ENCODE data around the gene GIMAP1. TPM values are rescaled to one million over a fixed set of nuclear protein-coding genes. Genes with fewer than 3 reads are reported as not detected.

The GIMAP1 gene
- total RNA-seq, 1 experiment from 2014 or later: 0.10 TPM

DNA sequence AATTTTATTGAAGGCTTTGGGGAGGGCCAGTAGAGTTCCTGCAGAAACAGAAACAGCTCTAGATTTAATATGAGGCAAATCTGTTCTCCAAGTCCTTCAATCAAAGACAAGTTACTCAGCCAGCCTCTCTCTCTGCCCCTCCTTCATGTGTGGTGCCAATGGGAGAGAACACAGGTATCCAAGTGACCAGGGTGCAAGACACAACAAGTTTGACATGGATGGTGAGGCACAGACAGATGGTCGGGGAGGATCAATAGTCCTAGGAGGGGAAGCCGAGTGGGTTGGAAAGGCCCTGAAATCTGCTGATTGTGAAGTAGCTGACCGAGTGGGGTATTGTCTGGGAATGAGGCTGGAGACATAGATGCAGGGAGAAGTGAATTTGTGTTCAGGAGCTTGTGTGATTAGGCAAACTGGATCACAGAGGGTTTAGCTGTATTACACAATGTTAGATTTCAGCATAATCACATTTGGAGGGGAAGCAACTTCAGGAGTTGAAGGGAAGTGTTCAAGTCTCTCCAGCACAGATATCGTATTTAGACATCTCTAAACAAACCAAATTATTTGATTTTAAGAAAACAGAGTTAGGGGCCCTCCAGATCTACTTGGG lies 1.5 kb downstream of the GIMAP1 start:
- H3K79me2 ChIP-seq (ENCODE audit: insufficient read depth, low read length): no peaks in the 10 kb centered on the region
- peaks cover 25% of the 10 kb centered on the region for H3K27me3 ChIP-seq (ENCODE audit: insufficient read depth, low read length)
- no peak overlapping the region for H3K4me3 ChIP-seq (replicated peaks in 1 of 2; ENCODE audit: low read depth in 1 of 2, low read length in 2 of 2)
- H3K36me3 ChIP-seq (ENCODE audit: control insufficient read depth in 1 of 2, insufficient read depth in 2 of 2, low read length in 2 of 2): no peaks in the 10 kb centered on the region
- POLR2A ChIA-PET: no interaction called here
- no peak overlapping the region for H3K27ac ChIP-seq (ENCODE audit: low read depth, low read length)
- no TSS peak for BruUV-seq (replicated peaks)
- H2AFZ ChIP-seq (ENCODE audit: low read depth, low read length, poor library complexity, severe bottlenecking): no peak overlapping the region
- intact Hi-C loops (cut with micrococcal nuclease): no loop called here
- DNase-seq (ENCODE audit: low read depth, low spot score) (no peak), ATAC-seq (no peak)
- no peaks in the 10 kb centered on the region for H3K4me1 ChIP-seq (ENCODE audit: control insufficient read depth in 1 of 2, insufficient read depth in 2 of 2, low read length in 2 of 2)
- CTCF ChIA-PET: no interaction called here
- no peak overlapping the region for H3K4me2 ChIP-seq (ENCODE audit: low read length)
- H3K9me2 ChIP-seq (ENCODE audit: insufficient read depth): no peaks in the 10 kb centered on the region
- H3K9me3 ChIP-seq (ENCODE audit: control insufficient read depth in 1 of 2, insufficient read depth in 1 of 2, low read depth in 1 of 2, low read length in 2 of 2): no peaks in the 10 kb centered on the region
- no peaks in the 10 kb centered on the region for H4K20me1 ChIP-seq (ENCODE audit: insufficient read depth)
- TF ChIP-seq, protein P1, sequence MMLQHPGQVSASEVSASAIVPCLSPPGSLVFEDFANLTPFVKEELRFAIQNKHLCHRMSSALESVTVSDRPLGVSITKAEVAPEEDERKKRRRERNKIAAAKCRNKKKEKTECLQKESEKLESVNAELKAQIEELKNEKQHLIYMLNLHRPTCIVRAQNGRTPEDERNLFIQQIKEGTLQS (IDR thresholded peaks at IDR 0.05): no peak
- TF ChIP-seq POLR2A (IDR thresholded peaks at IDR 0.05; ENCODE audit: borderline replicate concordance, extremely low read depth, insufficient read depth, insufficient read length) (no peak), EGR1 (IDR thresholded peaks at IDR 0.05; ENCODE audit: low read depth) (no peak), EZH2phosphoT487 (IDR thresholded peaks at IDR 0.05; ENCODE audit: borderline replicate concordance) (no peak)
- TF ChIP-seq, protein P2, sequence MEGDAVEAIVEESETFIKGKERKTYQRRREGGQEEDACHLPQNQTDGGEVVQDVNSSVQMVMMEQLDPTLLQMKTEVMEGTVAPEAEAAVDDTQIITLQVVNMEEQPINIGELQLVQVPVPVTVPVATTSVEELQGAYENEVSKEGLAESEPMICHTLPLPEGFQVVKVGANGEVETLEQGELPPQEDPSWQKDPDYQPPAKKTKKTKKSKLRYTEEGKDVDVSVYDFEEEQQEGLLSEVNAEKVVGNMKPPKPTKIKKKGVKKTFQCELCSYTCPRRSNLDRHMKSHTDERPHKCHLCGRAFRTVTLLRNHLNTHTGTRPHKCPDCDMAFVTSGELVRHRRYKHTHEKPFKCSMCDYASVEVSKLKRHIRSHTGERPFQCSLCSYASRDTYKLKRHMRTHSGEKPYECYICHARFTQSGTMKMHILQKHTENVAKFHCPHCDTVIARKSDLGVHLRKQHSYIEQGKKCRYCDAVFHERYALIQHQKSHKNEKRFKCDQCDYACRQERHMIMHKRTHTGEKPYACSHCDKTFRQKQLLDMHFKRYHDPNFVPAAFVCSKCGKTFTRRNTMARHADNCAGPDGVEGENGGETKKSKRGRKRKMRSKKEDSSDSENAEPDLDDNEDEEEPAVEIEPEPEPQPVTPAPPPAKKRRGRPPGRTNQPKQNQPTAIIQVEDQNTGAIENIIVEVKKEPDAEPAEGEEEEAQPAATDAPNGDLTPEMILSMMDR (IDR thresholded peaks at IDR 0.05 in 2 of 3, conservative IDR thresholded peaks at IDR 0.05 in 1 of 3; ENCODE audit: borderline replicate concordance in 1 of 3, insufficient read depth in 1 of 3, low read depth in 2 of 3, low read length in 2 of 3): no peak
- RAD21 ChIA-PET (ENCODE audit: low non-redundant PET in 1 of 2, low total read pairs in 2 of 2, uncharacterized antibody in 2 of 2, unreplicated experiment in 2 of 2): no interaction called here
- no peak overlapping the region for H3K9ac ChIP-seq (ENCODE audit: low read length)

DNA sequence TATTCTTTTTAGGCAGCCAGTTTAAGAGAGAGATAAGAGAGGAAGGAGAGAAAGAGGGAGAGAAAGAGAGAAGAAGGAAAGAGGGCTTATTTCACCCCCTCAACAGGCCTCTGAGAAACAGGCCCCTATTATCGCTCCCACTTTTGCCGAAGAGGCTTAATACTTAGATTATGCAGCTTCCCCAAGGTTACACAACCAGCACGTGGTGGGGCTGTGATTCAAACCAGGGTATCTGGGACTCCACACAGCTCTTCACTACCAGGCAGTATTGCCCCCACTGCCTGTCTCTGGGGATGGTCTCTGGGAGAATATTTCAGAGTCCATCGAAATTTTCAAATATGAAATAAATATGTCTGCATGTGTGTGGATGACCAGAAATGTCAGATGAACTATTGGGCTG lies 3.0 kb downstream of the GIMAP1 start:
- H3K9ac ChIP-seq (ENCODE audit: low read length): no peak overlapping the region
- CTCF ChIA-PET: no interaction called here
- no peaks in the 10 kb centered on the region for H3K36me3 ChIP-seq (ENCODE audit: control insufficient read depth in 1 of 2, insufficient read depth in 2 of 2, low read length in 2 of 2)
- no peaks in the 10 kb centered on the region for H3K79me2 ChIP-seq (ENCODE audit: insufficient read depth, low read length)
- intact Hi-C loops (cut with micrococcal nuclease): no loop called here
- H3K4me2 ChIP-seq (ENCODE audit: low read length): no peak overlapping the region
- ATAC-seq (no peak), DNase-seq (ENCODE audit: low read depth, low spot score) (no peak)
- H4K20me1 ChIP-seq (ENCODE audit: insufficient read depth): no peaks in the 10 kb centered on the region
- BruUV-seq (replicated peaks): no TSS peak
- no peak overlapping the region for H3K27ac ChIP-seq (ENCODE audit: low read depth, low read length)
- POLR2A ChIA-PET: no interaction called here
- RAD21 ChIA-PET (ENCODE audit: low non-redundant PET in 1 of 2, low total read pairs in 2 of 2, uncharacterized antibody in 2 of 2, unreplicated experiment in 2 of 2): no interaction called here
- no peaks in the 10 kb centered on the region for H3K9me2 ChIP-seq (ENCODE audit: insufficient read depth)
- no peaks in the 10 kb centered on the region for H3K4me1 ChIP-seq (ENCODE audit: control insufficient read depth in 1 of 2, insufficient read depth in 2 of 2, low read length in 2 of 2)
- H3K27me3 ChIP-seq (ENCODE audit: insufficient read depth, low read length): peaks cover 25% of the 10 kb centered on the region
- no peak overlapping the region for H3K4me3 ChIP-seq (replicated peaks in 1 of 2; ENCODE audit: low read depth in 1 of 2, low read length in 2 of 2)
- no peak overlapping the region for H2AFZ ChIP-seq (ENCODE audit: low read depth, low read length, poor library complexity, severe bottlenecking)
- H3K9me3 ChIP-seq (ENCODE audit: control insufficient read depth in 1 of 2, insufficient read depth in 1 of 2, low read depth in 1 of 2, low read length in 2 of 2): no peaks in the 10 kb centered on the region
- no peak for TF ChIP-seq SIN3A (IDR thresholded peaks at IDR 0.05; ENCODE audit: low read depth)
- TF ChIP-seq CEBPB (IDR thresholded peaks at IDR 0.05; ENCODE audit: low read depth): no peak
- TF ChIP-seq ZFX (IDR thresholded peaks at IDR 0.05): no peak
- TF ChIP-seq, protein P1 (IDR thresholded peaks at IDR 0.05): no peak
- TF ChIP-seq CBX3 (IDR thresholded peaks at IDR 0.05; ENCODE audit: low read depth): no peak
- TF ChIP-seq, protein P3, sequence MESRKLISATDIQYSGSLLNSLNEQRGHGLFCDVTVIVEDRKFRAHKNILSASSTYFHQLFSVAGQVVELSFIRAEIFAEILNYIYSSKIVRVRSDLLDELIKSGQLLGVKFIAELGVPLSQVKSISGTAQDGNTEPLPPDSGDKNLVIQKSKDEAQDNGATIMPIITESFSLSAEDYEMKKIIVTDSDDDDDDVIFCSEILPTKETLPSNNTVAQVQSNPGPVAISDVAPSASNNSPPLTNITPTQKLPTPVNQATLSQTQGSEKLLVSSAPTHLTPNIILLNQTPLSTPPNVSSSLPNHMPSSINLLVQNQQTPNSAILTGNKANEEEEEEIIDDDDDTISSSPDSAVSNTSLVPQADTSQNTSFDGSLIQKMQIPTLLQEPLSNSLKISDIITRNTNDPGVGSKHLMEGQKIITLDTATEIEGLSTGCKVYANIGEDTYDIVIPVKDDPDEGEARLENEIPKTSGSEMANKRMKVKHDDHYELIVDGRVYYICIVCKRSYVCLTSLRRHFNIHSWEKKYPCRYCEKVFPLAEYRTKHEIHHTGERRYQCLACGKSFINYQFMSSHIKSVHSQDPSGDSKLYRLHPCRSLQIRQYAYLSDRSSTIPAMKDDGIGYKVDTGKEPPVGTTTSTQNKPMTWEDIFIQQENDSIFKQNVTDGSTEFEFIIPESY (IDR thresholded peaks at IDR 0.05; ENCODE audit: extremely low read depth, insufficient replicate concordance, low read length): no peak
- TF ChIP-seq EZH2phosphoT487 (IDR thresholded peaks at IDR 0.05; ENCODE audit: borderline replicate concordance): no peak
- TF ChIP-seq EGR1 (IDR thresholded peaks at IDR 0.05; ENCODE audit: low read depth): no peak
- TF ChIP-seq SP1 (IDR thresholded peaks at IDR 0.05; ENCODE audit: low read depth): no peak
- TF ChIP-seq, protein P4, sequence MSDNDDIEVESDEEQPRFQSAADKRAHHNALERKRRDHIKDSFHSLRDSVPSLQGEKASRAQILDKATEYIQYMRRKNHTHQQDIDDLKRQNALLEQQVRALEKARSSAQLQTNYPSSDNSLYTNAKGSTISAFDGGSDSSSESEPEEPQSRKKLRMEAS (IDR thresholded peaks at IDR 0.05): no peak
- TF ChIP-seq, protein P2 (IDR thresholded peaks at IDR 0.05 in 2 of 3, conservative IDR thresholded peaks at IDR 0.05 in 1 of 3; ENCODE audit: borderline replicate concordance in 1 of 3, insufficient read depth in 1 of 3, low read depth in 2 of 3, low read length in 2 of 3): no peak

Data from HCT116 (cell line).